ENCODE measurements around the gene ROBO1. TPM values are rescaled to one million over a fixed set of nuclear protein-coding genes. Genes with fewer than 3 reads are reported as not detected.

ROBO1 gene
- total RNA-seq, 1 donor from 2014 or later, result 43.7 TPM

- Mint-ChIP-seq H3K4me1 (ENCODE audit: low read depth) (no peaks in the 10 kb centered on the region), H3K4me3 (ENCODE audit: unreplicated experiment) (no peak overlapping the region), H3K36me3 (ENCODE audit: low read depth) (no peaks in the 10 kb centered on the region), H3K9me3 (ENCODE audit: low read depth) (no peaks in the 10 kb centered on the region), H3K27me3 (ENCODE audit: low read depth) (no peaks in the 10 kb centered on the region), H3K27ac (ENCODE audit: unreplicated experiment) (no peak overlapping the region)
- DNase-seq (ENCODE audit: low spot score), result no peak
- no peak for TF ChIP-seq CTCF (IDR thresholded peaks at IDR 0.05)
Measured at GRCh38 chr3:79587150-79587549, 180.6 kb downstream of the ROBO1 start.

DNA sequence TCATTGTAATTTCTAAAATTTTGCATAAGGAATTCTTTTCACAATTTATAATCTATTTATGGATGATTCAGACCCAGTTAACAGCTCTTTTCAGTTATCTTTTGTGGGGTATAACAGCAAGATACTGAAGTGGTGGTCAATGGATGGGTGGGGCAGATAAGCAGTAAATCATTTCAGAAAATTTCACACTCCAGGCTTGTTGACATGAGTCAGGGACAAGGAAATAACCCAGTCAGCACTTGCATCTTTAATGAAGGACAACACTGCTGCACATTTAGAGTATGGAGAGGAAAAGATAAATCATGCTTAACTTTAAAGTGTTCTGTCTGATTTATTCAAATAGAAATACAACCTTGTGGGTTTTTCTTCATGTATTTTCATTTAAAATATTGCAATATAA, 181.6 kb downstream of the ROBO1 start:
- DNase-seq (ENCODE audit: low spot score), result no peak
- TF ChIP-seq CTCF (IDR thresholded peaks at IDR 0.05), result no peak
- H3K4me1 Mint-ChIP-seq (ENCODE audit: low read depth), result no peaks in the 10 kb centered on the region

GRCh38 chr3:79572930-79573329, 194.9 kb downstream of the ROBO1 start:
- Mint-ChIP-seq H3K27ac (ENCODE audit: unreplicated experiment) (no peak overlapping the region), H3K36me3 (ENCODE audit: low read depth) (no peaks in the 10 kb centered on the region), H3K9me3 (ENCODE audit: low read depth) (no peaks in the 10 kb centered on the region), H3K4me1 (ENCODE audit: low read depth) (no peaks in the 10 kb centered on the region), H3K27me3 (ENCODE audit: low read depth) (no peaks in the 10 kb centered on the region), H3K4me3 (ENCODE audit: unreplicated experiment) (no peak overlapping the region)
- TF ChIP-seq CTCF (IDR thresholded peaks at IDR 0.05), result no peak
- DNase-seq (ENCODE audit: low spot score), result no peak

More for the DNA sequence above, 181.6 kb downstream of the ROBO1 start:
- no peaks in the 10 kb centered on the region for H3K36me3 Mint-ChIP-seq (ENCODE audit: low read depth)
- H3K27me3 Mint-ChIP-seq (ENCODE audit: low read depth), result no peaks in the 10 kb centered on the region
- no peaks in the 10 kb centered on the region for H3K9me3 Mint-ChIP-seq (ENCODE audit: low read depth)
- no peak overlapping the region for H3K27ac Mint-ChIP-seq (ENCODE audit: unreplicated experiment)
- H3K4me3 Mint-ChIP-seq (ENCODE audit: unreplicated experiment), result no peak overlapping the region

GRCh38 chr3:79568938-79569337, 198.9 kb downstream of the ROBO1 start:
- Mint-ChIP-seq H3K9me3 (ENCODE audit: low read depth) (peaks cover 8% of the 10 kb centered on the region), H3K4me3 (ENCODE audit: unreplicated experiment) (no peak overlapping the region), H3K4me1 (ENCODE audit: low read depth) (no peaks in the 10 kb centered on the region), H3K36me3 (ENCODE audit: low read depth) (no peaks in the 10 kb centered on the region), H3K27ac (ENCODE audit: unreplicated experiment) (no peak overlapping the region), H3K27me3 (ENCODE audit: low read depth) (no peaks in the 10 kb centered on the region)
- no peak for TF ChIP-seq CTCF (IDR thresholded peaks at IDR 0.05)
- DNase-seq (ENCODE audit: low spot score), result no peak

DNA sequence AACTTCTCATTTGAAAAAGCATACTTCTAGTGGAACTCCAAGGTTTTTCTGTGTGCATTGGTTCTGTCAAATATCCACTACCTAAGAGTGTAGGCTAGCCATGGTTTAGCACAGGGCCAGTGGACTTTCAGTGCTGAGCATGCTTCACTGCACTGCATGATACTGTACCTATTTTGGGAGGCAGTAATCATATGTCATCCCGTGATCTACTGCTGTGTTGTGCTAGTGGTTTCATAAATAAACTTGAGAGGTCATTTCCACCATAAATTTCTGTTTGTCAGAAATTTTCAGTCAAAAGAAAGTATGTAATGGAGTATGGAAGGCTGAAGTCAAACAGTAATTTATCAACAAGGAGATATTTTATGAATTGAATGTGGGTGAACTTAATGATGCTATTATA, 203.6 kb downstream of the ROBO1 start:
- no peak for DNase-seq (ENCODE audit: low spot score)
- Mint-ChIP-seq H3K4me1 (ENCODE audit: low read depth) (no peaks in the 10 kb centered on the region), H3K27me3 (ENCODE audit: low read depth) (no peaks in the 10 kb centered on the region), H3K9me3 (ENCODE audit: low read depth) (peaks cover 8% of the 10 kb centered on the region), H3K27ac (ENCODE audit: unreplicated experiment) (no peak overlapping the region), H3K4me3 (ENCODE audit: unreplicated experiment) (no peak overlapping the region), H3K36me3 (ENCODE audit: low read depth) (no peaks in the 10 kb centered on the region)
- TF ChIP-seq CTCF (IDR thresholded peaks at IDR 0.05), result no peak
